NCI-H526 (cell line): Measurements from ENCODE around the gene SNRPD3.
"Not testable (repeated sequence)": the region's sequence is repeated elsewhere in the genome, so short reads cannot be mapped to it uniquely, and the experiment has no call there.

Experiments used
- DNase-seq, 2 experiments: peaks; one replicate each; lab custom pipeline; 2025; lab: John Stamatoyannopoulos, UW

Gene SNRPD3

DNA sequence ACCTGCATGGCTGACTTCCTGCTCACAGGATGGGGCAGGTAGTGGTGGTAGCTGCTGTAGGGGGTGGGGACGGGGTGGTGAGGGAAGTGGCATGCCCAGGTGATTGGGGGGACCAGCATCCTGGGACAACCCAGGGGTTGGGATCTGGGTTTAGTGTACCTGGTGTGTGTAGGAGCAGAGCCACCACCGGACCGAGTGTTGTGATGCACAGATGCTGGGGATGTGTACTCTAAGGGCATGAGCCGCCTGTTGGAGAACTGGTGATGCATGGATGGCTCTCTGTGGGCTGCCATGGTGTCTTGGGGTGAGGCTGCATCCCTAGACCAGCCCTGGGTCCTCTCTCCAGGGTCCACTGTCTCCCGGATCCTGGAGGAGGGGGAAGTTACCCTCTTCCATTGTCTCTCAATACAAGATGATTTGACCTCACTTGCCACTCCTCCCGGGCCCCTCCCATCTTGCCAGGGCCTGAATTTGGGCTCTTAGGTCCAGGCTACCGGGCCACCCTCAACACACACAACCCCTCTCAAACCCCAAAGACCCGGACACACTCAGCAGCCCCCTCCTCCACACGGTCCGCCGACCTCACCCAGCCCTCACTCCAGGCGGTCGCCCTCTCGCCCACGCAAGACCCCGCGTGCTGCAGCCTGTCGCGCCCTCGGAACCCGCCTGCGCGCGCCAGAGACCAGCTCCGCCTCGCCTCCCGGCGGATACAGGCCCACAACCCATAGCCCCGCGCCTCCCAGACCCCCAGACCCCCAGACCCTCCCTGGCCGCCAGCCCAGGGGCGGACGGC lies 36.5 kb downstream of the SNRPD3 start:
- no peak for DNase-seq

DNA sequence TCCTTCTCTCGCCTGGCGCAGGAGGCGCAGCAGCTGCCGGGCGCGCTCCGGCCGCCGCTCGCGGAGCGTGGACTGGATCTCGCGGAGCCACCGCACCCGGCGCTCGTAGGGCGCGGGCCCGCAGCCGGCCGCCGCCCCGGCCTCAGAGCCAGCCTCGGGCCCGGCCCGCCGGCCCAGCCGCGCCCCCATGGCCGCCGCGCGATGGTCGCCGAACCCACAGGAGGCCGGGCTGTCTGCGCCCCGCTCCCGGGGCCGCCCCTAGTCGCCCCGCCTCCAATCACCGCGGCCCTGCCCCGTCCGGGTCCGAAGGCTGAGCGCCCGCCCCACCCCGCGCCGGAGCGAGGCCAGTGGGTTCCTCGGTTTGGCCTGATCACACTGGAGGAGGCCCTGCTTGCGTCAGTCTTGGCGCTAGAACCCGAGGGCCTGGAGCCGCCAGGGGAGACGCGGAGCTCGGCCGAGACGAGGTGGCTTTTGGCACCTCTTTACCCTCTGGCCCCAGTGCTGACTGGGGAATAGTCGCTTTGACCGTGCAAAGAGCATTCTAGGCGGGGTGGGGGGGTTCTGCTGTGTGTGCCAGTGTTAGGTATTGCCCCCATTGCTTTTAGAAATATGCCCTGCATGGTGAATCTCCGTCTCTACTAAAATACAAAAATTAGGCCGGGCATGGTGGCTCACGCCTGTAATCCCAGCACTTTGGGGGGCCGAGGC lies 37.2 kb downstream of the SNRPD3 start, which contains the start of gene LRRC75B:
Gene LRRC75B (minus strand): TSS at position 223 of the 708 bp plus-strand sequence. CDS start 34 bp downstream, at position 189.
- peak in 1 of 2 experiments; percentile 67 for DNase-seq

DNA sequence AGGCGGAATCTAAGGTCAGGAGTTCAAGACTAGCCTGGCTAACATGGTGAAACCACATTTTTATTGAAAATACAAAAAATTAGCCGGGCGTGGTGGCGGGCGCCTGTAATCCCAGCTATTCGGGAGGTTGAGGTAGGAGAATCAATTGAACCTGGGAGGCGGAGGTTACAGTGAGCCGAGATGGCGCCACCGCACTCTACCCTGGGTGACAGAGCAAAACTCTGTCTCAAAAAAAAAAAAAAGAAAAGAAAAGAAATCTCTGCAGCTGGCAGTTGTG lies 37.7 kb downstream of the SNRPD3 start:
- DNase-seq: not testable (repeated sequence)

DNA sequence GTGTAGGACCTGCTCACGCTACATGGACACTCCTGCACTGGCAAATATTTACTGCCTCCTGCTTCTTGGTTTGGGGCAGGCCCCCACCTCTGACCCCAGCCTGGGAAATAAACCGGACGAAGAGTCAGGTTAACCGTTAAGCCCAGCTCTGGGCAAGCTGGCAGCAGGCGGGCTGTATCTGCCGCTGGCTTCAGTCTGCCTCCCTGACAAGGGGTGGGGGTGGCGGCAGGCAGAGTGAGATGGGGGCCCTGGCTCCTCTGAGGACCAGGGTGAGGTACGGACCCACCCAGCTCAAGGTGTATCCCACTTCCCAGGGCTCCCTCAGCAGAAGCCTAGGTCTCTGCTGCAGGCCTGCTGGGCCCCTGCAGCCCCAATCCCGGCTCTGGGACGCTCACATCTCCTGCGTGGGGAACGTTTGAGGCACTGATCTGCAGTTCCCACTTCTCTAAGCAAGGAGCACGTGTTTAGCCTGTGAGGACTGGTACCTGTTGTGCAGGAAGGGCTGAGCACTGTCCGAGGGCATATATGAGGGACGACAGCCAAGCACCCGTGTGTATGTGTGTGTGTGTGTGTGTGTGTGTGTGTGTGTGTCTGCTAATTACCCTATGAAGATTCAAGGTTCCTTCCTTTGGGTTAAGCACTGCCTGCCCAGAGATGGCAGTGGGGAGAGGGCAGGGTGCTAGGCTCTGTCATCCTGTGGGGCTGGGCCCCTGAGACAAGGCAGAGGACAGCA lies 38.2 kb downstream of the SNRPD3 start:
- no peak for DNase-seq

DNA sequence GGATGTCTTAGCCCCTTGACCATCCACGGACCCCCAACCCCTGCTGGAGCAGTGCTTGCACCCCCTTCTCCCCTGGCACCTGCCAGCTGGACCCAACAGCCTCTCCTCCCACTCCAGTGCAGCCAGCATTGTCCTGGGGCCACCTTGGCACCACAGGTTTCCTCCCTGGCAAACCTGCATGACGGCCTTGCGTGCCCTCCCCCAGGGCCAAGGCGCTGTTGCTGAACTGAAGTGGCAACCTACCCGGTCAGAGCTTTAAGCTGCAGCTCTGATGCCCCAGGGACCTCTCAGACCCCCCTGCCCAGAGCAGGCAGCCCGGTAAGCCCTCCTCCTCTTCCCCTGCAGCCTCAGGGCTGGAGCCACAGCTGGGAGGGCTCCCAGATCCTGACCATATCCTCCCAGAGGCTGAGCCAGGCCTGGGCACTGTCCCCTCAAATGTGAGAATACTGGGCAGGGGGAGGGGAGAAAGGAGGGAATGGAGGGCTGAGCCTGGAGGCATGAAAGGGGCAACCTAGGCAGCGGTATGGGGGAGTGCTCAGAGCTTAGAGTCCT lies 38.8 kb downstream of the SNRPD3 start:
- DNase-seq: no peak

DNA sequence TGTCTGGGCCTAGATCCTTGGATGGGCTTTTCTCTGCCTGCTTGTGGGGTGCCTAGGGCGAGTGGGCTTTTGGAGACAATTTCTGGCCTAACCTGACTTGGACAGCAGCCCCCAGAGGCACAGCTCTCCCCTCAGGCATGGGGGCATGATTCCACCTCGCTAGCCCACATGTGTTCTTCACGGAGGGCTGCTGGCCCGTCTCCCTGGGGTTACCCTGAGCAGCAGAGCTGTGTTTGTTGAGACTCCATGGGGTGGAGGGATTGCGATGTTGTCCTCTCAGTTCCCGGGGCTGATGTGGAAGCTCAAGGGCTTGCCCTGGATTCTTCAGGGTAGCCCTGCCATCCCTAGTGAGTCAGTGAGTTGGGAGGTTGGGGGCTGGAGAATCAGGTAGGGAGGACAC lies 39.4 kb downstream of the SNRPD3 start:
- no peak for DNase-seq

DNA sequence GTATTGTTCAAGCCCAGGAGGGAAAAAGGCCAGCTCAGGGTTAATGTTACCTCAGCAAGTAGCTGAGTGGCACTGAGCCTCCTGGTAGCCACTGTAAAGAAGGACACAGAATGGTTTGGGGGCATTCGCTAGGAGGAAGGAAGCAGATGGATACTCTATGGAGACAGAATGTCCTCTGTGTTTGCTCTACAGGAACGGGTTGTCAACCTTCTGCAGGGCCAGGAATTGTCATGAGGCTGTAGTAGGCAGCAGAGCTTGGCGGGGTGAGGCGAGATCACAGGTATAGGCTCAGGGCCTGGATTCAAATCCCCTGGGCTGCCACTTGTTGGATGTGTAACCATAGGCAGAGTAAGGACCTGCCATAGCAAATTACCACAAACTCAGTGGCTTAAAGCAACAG lies 40.1 kb downstream of the SNRPD3 start:
- no peak for DNase-seq

DNA sequence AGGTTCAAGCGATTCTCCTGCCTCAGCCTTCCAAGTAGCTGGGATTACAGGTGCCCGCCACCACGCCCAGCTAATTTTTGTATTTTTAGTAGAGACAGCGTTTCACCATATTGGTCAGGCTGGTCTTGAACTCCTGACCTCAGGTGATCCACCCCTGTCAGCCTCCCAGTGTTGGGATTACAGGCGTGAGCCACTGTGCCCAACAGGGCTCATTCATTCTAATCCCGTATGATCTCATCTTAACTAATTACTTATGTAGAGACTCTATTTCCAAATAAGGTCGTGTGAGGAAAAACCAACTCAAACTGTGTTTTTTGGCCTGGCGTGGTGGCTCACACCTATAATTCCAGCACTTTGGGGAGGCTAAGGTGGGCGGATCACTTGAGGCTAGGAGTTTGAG lies 41.3 kb downstream of the SNRPD3 start:
- DNase-seq: not testable (repeated sequence)

DNA sequence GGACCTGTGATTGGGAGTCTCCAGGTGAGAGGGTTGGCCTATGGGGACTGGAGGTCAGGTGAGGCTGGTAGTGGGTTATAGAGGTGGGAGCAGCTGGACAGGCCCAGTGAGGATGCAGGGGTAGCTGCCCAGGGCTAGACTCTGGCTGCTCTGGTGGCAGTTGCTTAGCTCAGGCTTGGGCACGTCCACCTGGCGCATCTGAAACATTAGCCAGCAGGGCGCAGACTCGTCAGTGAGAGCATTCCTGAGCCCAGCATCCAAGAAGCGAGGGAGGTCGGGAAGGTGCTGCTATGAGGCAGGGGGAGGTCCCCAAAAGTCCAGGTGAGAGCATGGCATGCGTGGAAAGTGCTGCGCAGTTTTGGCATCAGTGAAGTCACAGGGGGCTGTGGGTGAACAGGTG lies 43.7 kb downstream of the SNRPD3 start:
- DNase-seq: no peak

DNA sequence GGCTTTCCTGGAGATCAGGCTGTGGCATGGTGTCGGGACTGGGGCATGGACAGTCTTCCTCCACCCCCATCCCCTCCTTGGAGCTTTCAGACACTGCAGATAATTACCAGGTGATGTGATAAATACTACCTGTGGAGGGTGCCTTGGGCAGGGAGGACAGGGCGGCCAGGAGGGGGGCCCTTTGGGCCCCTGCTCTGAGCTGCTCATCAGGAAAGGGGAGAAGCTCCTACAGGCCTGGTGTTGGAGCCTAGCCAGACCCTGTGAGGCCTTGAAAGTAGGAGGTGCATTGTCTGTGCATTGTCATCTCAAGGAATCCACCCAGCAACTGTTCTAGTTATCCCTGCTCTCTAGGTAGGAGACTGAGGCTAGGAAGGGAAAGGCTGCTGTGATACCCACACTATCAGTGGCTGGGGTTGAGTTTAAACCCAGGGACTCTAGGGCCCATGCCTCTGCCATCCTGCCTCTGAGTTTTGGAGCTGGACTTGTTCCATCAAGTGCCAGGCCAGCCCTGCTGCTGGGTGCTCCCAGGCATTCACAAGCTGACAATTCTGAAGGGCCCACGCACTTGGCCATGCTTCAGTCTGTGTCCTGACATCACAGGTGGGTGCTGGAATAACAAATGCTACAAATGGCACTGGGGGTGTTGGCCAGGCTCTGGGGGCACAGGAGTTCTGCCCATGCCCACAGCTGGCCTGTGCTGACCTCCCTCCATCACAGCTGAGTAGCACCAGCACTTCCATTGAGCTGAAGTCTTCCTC lies 44.3 kb downstream of the SNRPD3 start:
- DNase-seq: not testable (repeated sequence)

DNA sequence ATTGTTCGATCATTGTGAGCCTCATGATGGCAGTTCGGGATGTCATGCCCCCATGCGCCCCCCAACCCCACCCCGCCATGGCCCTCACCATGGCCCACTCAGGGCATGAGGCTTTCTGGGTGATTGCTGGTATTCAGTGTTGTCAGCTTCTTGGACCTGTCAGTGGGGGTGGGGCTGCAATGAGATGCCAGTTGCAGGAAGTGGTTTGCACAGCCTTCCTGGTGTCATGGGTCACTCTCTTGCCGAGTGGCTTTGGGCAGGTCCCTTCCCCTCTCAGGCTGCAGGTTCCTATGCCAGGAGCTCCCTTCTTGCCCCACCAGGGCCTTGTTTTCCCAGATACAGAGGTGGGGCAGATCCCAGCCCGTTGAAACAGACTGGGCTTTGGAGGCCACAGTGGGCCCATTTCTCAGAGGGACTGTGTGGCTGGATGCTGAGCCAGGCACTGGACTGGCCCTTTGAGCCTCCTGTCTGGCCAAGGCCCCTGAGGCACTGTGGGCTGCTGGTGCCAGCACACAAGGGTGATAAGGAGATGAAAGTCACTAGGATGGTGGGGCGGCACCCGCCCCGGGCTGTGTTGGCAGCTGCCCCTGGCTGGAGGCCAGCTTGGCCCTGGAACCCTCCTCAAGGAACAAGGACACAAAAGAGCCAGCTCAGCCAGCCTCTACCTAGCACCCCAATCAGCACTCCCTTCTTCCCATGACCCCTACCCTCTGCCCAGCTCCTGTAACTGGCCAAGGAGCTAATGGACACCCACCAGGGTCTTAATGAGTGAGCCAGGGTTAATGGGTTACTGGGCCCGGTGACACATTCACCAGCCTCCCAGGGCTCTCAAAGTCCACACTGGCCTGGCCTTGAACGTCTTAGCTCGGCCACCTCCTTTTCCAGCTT lies 45.7 kb downstream of the SNRPD3 start:
- DNase-seq: no peak

DNA sequence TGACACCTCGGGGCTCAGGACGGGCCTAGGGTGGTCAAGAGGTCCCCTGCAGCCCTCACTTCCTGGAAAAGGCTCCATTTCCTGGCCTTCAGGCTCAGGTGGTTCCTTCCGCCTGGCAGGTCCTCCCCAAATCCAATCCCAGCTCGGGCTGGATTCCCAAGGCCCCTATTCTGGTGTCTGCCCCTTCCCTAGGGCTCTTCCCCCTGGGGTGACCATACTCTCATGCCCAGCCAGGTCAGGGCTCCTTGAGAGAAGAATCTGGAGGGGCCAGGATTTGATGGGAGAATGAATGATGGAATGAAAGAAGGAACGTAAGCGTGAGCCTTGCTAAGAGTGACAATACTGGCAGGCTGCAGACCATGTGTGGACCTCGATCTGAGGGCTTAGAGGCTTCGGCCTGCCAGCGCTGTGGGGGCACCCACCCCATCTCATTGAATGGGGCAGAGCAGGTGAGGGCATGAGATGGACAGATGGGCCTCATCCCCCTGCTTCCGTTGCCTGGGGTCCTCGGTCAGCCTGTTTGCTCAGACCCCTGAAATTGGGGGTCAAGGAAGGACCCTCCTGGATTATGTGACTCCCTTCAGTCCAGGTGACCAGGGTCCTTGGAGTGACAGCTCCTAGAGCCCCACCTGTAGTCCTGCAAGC lies 46.4 kb downstream of the SNRPD3 start:
- DNase-seq: not testable (repeated sequence)

DNA sequence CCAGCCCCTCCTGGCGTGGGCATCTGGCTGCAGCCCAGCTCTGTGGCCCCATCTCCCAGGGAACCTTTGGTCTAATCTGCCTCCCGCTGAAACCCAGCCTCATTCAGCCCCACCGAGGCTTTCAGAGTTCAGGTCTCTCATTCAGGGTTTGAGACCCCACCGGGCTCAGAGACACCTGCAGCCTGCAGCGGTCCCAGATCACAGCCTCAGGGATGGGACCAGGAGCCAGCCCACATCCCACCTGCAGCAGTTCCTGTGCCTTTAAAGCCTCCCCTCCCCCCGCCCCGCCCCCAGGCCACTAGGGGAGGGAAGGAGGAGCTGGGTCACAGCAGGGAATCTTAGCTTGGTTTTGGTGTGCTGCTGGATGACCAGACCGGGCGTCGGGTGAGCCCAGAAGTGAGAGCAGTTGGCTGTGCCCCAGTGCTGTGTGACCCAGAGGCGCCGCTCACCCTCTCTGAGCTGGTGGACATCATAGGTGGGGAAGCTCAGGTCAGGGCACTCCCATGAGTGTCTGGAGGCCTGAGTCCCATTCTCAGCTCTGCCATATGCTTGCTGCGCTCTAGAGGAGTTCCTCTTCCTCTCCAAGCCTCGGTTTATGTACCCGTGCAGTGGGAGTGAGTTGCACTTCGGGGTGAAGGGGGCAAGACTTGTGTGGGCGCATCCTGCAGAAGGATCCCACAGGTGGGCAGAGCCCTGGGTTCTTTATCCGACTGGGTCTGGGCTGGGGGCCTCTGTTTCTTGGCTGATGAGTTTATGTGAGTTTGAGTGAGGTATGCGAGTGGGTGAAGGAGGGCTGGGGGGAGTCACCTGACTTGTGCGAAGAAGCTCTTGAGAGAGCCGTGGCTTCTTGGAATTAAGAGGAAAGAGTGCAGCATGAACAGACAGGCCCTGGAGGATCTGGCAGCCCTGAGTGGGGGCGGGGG lies 47.3 kb downstream of the SNRPD3 start, which contains the start of gene GGT1:
Gene GGT1 (plus strand): TSS at position 347 of the 923 bp plus-strand sequence. CDS start 7,889 bp downstream, outside the sequence.
- DNase-seq: not testable (repeated sequence)

DNA sequence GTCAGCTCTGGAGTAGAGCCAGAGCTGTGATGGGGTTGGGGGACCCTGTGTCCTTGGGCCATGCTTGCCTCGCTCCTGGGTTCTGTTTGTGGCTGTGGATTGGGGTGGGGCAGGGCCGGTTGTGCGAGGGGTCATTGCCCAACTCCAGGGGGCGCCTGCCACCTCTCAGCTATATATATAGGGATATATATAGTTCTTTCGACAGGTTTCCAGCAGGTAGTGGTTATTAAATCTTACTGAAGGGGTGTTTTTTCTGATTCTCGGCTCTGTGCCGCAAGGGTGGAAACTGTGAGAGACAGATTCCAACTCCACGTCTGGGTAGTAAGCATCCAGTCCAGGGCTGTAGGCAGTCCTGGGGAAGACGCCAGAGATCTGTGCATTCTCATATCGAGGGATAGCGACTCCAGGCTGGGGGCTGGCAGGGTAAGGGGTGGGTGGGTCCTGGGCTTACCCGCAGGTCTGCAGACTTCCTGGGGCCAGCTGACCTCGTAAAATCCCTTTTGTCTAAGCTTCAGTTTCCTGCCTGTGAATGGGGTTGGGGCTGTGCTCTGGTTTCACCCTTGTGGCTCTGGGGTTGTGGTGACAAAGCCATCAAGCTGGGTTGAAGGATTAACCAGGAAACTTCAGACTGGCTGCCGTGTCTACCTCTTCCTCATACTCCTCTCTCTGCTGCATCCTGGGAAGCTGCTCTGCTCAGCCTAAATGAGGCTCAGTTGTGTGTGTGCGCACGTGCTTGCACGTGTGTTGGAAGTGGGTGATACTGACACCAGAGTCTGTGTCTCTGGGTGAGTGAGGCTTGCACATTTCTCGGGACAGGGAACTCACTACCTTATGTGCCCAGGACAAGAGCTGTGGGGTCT lies 48.2 kb downstream of the SNRPD3 start:
- not testable (repeated sequence) for DNase-seq

DNA sequence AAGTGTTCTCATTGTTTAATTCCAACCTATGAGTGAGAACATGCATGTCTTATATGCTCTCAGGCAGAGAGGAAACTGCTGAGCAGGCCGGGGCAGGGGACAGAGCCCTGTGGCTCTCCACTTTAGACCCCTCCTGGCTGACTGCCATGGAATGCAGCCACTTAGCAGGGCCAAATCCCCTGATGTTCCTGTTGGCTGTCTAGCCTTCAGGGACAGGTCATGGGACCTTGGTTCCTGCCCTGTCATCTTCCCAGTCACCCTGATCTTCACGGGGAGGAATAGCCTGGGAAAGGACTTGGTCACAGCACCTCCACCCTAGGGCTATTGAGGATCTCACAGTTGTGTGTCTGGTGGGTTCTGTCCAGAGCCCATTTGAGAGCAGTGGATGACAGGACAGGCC lies 50.5 kb downstream of the SNRPD3 start:
- not testable (repeated sequence) for DNase-seq

DNA sequence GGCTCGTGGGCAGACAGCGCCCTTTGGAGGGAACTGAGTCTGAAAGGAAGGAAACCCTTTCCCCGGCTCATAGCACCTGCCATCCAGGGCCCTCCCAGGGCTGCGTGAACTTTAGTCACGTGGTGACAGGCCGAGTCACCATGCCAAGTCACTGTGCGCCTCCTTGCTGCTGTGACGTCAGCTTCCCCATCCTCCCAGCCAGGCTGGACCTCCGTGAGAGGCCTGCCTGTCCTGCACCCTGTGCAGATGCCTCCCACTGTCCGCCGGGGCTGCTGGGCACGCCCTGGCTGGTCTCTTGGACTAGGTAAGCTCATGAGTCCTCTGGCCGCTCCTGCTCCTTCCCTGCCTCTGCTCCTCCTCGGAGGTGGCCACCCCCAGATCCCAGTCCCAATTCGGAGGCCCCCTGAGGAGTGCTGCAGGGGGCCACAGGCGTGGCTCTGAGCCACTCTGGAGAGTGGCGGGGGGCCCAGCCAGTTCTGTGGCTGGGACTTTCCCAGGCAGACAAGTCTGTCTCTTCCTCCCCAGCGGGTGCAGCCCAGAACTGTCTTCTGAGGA lies 51.7 kb downstream of the SNRPD3 start:
- not testable (repeated sequence) for DNase-seq

DNA sequence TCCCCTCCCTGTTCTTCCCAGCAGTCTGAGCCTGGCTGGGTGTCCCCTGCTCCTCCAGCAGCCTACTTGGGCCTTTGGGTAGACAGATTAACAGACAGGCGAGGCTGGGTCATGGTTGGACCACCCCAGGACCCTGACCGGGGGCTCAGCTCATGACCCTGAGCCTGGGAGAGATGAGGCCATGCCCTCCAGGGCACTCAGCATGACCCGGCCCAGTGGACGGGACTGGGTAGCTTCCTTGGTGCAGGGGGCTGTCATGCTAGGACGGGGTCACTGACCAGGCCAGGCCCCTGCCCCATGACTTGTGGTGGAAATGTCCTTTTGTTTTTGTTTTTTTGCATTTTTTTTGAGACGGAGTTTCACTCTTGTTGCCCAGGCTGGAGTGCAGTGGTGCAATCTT lies 52.5 kb downstream of the SNRPD3 start:
- not testable (repeated sequence) for DNase-seq

DNA sequence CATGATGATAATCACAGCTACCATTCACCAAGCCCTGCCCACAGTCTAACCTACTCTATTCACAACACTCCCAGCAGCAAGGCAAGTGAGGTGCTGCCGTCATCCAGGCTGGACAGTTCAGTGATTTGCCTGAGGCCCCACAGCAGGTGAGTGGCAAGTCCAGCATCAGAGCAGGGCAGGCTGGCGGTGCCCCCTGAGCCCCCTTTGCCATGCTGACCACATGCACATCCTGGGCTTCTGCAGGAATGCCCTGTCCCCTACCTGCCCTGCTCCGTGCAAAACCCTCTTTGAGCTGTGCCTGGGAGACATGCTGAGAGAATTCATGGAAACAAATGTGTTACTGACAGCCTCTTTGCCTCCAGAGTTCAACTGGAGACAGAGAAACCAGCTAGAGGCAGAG lies 54.1 kb downstream of the SNRPD3 start:
- not testable (repeated sequence) for DNase-seq
